22Rv1 (cell line): Measurements from ENCODE around the gene KRT83.

ENCODE experiments used
- H3K27ac ChIP-seq: fragments of 450-650 bp; 2 replicates; pipeline ENCODE4 v1.5.1; 2017
- ZFX ChIP-seq: fragments of 450-650 bp; IDR thresholded peaks from 2 replicates; pipeline ENCODE4 v1.6.1; 2017; ENCODE audit warnings: antibody characterized with exemption, borderline replicate concordance
- TF ChIP-seq, protein P1 (sequence below): fragments of 450-650 bp; IDR thresholded peaks from 2 replicates; pipeline ENCODE4 v1.5.1; 2017; ENCODE audit warnings: mild to moderate bottlenecking

The KRT83 gene

DNA sequence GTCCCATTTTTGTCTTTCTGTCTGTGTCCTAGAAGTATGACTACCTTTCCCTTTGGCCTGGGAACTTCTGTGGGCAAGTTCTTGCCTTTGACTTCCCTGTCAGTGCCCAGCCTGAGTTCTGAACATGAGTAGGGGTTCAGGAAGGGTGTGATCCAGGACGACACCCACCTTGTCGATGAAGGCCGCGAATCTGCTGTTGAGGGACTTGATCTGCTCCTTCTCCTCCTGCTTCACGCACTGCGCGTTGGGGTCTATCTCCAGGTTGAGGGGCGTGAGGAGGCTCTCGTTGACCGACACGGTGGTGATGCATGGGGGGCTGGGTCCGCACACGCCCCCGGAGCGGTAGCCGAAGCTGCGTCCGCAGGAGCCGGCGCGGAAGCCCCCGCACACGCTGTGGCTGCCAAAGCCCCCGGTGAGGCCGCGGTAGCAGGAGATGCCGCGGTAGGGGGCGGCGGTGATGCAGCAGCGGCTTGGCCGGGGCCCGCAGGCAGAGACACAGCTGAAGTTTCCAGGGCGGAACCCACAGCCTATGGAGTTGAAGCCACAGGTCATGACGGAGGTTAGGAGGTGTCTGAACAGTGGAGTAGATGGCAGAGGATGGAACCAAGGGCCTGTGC, at the start of gene KRT83:
TSS of gene KRT83 (minus strand) at position 615 of the 617 bp plus-strand sequence. CDS start at position 552, 63 bp downstream.
- TF ChIP-seq, protein P1, sequence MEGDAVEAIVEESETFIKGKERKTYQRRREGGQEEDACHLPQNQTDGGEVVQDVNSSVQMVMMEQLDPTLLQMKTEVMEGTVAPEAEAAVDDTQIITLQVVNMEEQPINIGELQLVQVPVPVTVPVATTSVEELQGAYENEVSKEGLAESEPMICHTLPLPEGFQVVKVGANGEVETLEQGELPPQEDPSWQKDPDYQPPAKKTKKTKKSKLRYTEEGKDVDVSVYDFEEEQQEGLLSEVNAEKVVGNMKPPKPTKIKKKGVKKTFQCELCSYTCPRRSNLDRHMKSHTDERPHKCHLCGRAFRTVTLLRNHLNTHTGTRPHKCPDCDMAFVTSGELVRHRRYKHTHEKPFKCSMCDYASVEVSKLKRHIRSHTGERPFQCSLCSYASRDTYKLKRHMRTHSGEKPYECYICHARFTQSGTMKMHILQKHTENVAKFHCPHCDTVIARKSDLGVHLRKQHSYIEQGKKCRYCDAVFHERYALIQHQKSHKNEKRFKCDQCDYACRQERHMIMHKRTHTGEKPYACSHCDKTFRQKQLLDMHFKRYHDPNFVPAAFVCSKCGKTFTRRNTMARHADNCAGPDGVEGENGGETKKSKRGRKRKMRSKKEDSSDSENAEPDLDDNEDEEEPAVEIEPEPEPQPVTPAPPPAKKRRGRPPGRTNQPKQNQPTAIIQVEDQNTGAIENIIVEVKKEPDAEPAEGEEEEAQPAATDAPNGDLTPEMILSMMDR = no peak
- no peak for TF ChIP-seq ZFX
- H3K27ac ChIP-seq = no peak within 1 kb of the TSS

DNA sequence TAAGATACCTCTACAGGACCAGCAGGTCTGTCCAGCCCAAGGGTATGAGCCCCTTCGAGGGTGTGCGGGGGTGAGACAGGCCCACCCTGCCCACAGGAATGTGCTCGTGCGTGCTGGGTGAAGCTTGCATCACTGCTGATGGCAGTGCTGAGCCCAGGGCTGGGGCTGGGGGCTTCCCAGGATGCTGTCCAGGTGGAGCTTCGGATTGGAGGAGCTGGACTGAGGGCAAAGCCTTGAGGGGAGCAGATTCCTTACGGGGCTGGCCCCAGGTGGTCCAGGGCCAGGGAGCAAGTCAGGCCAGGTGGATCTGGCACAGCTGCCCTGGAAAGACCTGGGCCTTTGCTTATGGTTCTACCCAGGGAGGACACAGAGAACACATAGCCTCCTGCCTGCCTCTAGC, 48.6 kb upstream of the KRT83 start:
- TF ChIP-seq, protein P1 = no peak
- no peak for TF ChIP-seq ZFX
- no peak overlapping the region for H3K27ac ChIP-seq

GRCh38 chr12:52369211-52369610, 48.0 kb upstream of the KRT83 start:
- no peak overlapping the region for H3K27ac ChIP-seq
- TF ChIP-seq, protein P1 = no peak
- no peak for TF ChIP-seq ZFX

DNA sequence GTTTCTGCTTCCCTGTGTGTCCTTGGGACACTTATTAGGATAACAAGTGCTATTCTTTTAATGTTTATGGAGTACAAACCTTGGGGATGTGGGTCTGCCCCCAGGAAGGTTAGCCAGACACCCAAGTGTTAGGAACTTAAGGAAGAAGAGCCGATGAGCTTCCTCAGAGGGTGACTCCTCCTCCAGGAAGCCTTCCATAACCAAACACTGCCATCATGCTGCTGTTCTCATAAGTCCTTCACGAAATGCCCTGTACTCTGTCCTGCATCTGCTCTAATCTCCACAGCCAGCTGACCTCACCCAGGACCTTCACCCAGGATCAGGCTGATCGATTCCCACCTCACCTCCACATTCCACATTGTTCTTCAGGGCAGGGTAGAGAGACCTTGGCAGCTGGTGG, 47.3 kb upstream of the KRT83 start:
- TF ChIP-seq, protein P1 = no peak
- no peak for TF ChIP-seq ZFX
- H3K27ac ChIP-seq = no peak overlapping the region

DNA sequence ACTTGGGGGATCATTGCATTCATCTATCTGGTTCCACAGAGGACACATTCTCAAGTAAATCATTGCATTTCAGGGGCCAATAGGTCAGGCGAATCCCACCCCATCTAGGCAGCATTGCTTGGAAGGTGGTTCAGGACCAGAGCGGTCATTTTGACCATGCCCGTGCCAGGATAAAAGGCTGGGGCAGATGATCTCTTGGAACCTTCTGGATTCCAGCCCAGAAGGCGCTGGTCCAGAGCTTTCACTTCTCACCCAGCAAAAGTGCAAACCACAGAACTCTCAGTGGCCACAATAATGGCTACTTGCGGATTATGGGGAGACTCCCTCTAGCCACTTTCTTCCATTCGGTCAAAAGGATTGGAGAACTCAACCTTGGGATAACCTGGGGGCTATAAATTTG, 46.7 kb upstream of the KRT83 start:
- H3K27ac ChIP-seq = no peak overlapping the region
- TF ChIP-seq, protein P1 = no peak
- TF ChIP-seq ZFX = no peak

DNA sequence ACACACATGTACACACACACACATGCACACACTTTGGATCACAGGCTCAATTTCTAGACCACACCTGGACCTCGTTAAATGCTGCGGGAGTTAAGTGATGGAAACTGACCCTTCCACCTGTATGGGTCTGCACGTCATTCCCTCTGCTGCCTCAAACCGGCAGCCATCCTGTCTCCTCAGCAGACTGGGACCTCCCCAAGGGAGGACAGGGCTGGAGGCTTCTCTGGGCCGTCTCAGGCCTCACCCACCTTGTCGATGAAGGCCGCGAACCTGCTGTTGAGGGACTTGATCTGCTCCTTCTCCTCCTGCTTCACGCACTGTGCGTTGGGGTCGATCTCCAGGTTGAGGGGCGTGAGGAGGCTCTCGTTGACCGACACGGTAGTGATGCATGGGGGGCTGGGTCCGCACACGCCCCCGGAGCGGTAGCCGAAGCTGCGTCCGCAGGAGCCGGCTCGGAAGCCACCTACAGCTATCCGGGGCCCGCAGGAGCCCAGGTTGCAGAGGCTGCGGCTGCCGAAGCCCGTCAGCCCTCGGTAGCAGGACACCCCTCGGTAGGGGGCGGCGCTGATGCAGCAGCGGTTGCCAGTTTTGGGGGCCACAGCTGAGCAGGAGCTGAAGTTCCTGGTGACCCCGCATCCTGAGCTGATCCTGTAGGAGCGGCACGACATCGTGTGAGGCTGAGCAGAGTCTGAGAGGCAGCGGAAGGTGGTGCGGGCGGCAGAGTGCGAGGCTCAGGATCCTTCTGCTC, 45.7 kb upstream of the KRT83 start, which contains the start of gene KRT85:
TSS of gene KRT85 (minus strand) at position 744 of the 748 bp plus-strand sequence. CDS start at position 668, 76 bp downstream.
- TF ChIP-seq, protein P1 = no peak
- TF ChIP-seq ZFX = no peak
- H3K27ac ChIP-seq = no peak within 1 kb of the TSS

GRCh38 chr12:52364901-52365489, 43.8 kb upstream of the KRT83 start:
- TF ChIP-seq ZFX = no peak
- TF ChIP-seq, protein P1 = no peak
- no peak overlapping the region for H3K27ac ChIP-seq
